Ascending aorta (tissue), 2 donors: ENCODE data around the gene HMGCLL1. TPM values are rescaled to one million over a fixed set of nuclear protein-coding genes. Genes with fewer than 3 reads are reported as not detected.

Experiments used
- DNase-seq, 2 donors: peaks; one replicate each; pipeline ENCODE4 v3.0.0-alpha.2; 2019; ENCODE audit warnings: low spot score in 2 of 2
- H3K27ac ChIP-seq, 2 donors: fragments of 200-600 bp; sonication (generic); one replicate each; pipeline ENCODE4 v1.5.1; 2016 to 2017; ENCODE audit warnings: mild to moderate bottlenecking in 1 of 2
- H3K27me3 ChIP-seq: fragments of 200-600 bp; sonication (generic); one replicate; pipeline ENCODE4 v1.5.1; 2017
- H3K36me3 ChIP-seq, 2 donors: fragments of 200-600 bp; sonication (generic); one replicate each; pipeline ENCODE4 v1.5.1; 2016
- H3K4me1 ChIP-seq, 2 donors: fragments of 200-600 bp; sonication (generic); one replicate each; pipeline ENCODE4 v1.5.1; 2016 to 2017; ENCODE audit warnings: mild to moderate bottlenecking in 1 of 2
- H3K4me3 ChIP-seq, 2 donors: fragments of 200-600 bp; sonication (generic); one replicate each; pipeline ENCODE4 v1.5.1; 2016 to 2017; ENCODE audit warnings: mild to moderate bottlenecking in 1 of 2
- H3K9me3 ChIP-seq, 2 donors: fragments of 200-600 bp; sonication (generic); one replicate each; pipeline ENCODE4 v1.5.1; 2016
- CTCF ChIP-seq, 3 experiments: fragments of 200-600 bp in 2 of 3; fragments of 450-650 bp in 1 of 3; sonication (generic) in 2 of 3; IDR thresholded peaks; one replicate each; pipeline ENCODE4 v1.5.1; 2016 to 2019; ENCODE audit warnings: antibody characterized with exemption in 3 of 3, mild to moderate bottlenecking in 1 of 3, moderate library complexity in 1 of 3
- intact Hi-C: fragments of 100-400 bp; cut with DNase I; formaldehyde crosslinking; loops from one replicate; pipeline ENCODE4 v1.15.1; 2023
- total RNA-seq: library from RNA; depleted of rRNA; stranded (reverse); fragments of >200 nt; gene quantifications from one replicate; pipeline ENCODE4 v1.1.0, GENCODE V29; 2016

The HMGCLL1 gene
- total RNA-seq, 1 donor from 2014 or later: 0.21 TPM

DNA sequence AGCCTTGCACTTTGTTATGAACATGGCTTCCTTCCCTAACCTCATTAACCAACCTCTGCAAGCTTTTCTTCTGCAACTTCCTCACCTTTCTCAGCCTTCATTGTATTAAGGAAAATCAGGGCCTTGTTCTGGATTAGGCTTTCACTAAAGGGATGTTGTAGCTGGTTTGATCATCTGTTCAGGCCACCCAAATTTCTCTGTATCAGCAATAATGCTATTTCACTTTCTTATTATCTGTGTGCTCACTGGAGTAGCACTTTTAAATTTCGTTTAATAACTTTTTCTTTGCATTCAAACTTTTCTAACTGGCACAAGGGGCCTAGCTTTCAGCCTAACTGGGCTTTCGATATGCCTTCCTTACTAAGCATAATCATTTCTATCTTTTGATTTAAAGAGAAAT lies 155.1 kb downstream of the HMGCLL1 start:
- intact Hi-C loops: no loop called here
- no peak for TF ChIP-seq CTCF (IDR thresholded peaks at IDR 0.05)
- Histone ChIP-seq H3K9me3 (no peaks in the 10 kb centered on the region), H3K4me3 (no peak overlapping the region), H3K36me3 (no peaks in the 10 kb centered on the region), H3K27me3 (no peaks in the 10 kb centered on the region), H3K4me1 (no peaks in the 10 kb centered on the region), H3K27ac (no peak overlapping the region)
- DNase-seq: no peak

- no peak overlapping the region for H3K4me3 ChIP-seq
- no peak for DNase-seq
- H3K27me3 ChIP-seq: no peaks in the 10 kb centered on the region
- intact Hi-C loops: no loop called here
- no peak for TF ChIP-seq CTCF (IDR thresholded peaks at IDR 0.05)
- no peaks in the 10 kb centered on the region for H3K4me1 ChIP-seq
- H3K36me3 ChIP-seq: no peaks in the 10 kb centered on the region
- H3K9me3 ChIP-seq: no peaks in the 10 kb centered on the region
- H3K27ac ChIP-seq: no peak overlapping the region
These were observed 168.3 kb downstream of the HMGCLL1 start for GRCh38 chr6:55410674-55411073.

GRCh38 chr6:55405474-55406235 lies 173.3 kb downstream of the HMGCLL1 start:
- TF ChIP-seq CTCF (IDR thresholded peaks at IDR 0.05): no peak

DNA sequence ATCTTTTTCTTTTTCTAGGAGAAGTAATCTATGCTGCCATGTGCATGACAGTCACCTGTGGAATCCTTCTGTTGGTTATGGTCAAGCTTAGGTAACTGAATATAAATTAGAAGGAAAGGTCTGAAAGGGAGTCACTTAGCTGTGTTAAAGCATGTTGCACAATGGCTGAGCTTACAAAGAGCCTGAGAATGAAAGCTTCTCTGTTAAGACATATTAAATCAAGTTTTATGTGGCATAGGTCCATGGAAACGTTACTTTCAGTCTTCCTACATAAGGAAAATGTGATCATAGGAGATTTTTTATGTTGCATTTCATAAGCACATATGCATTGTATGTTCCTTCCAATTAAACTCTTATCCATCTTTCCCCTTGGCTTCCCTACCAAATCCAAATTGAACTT lies 179.6 kb downstream of the HMGCLL1 start:
- Histone ChIP-seq H3K4me3 (no peak overlapping the region), H3K27me3 (no peaks in the 10 kb centered on the region), H3K4me1 (no peaks in the 10 kb centered on the region), H3K36me3 (no peaks in the 10 kb centered on the region), H3K9me3 (no peaks in the 10 kb centered on the region), H3K27ac (no peak overlapping the region)
- no peak for TF ChIP-seq CTCF (IDR thresholded peaks at IDR 0.05)
- intact Hi-C loops: no loop called here
- DNase-seq: no peak

More at GRCh38 chr6:55405474-55406235, 173.3 kb downstream of the HMGCLL1 start:
- H3K36me3 ChIP-seq: no peaks in the 10 kb centered on the region
- no peaks in the 10 kb centered on the region for H3K27me3 ChIP-seq
- no peak overlapping the region for H3K27ac ChIP-seq
- no peak for DNase-seq
- no peak overlapping the region for H3K4me3 ChIP-seq
- H3K4me1 ChIP-seq: no peaks in the 10 kb centered on the region
- H3K9me3 ChIP-seq: no peaks in the 10 kb centered on the region
- intact Hi-C loops: no loop called here

DNA sequence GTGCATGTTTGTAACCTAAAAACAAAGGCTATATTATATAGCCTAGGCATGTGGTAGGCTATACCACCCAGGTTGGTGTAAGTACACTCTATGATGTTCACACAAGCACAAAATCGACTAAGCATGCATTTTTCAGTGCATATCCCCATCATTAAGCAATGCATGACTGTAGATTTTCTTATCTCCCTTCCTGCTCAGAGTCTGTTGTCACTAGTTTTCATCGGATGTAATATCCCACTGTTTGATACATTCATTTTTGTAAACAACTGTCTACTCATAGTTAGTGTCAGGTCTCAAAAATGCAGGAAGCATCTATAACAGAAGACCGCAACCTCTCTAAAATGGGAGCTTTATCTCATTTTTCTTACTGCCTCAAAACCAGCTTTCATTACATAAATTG lies 181.0 kb downstream of the HMGCLL1 start:
- DNase-seq: no peak
- no peak overlapping the region for H3K4me3 ChIP-seq
- no peaks in the 10 kb centered on the region for H3K4me1 ChIP-seq
- H3K27ac ChIP-seq: no peak overlapping the region
- intact Hi-C loops: no loop called here
- no peak for TF ChIP-seq CTCF (IDR thresholded peaks at IDR 0.05)
- no peaks in the 10 kb centered on the region for H3K36me3 ChIP-seq
- H3K9me3 ChIP-seq: no peaks in the 10 kb centered on the region
- no peaks in the 10 kb centered on the region for H3K27me3 ChIP-seq
